ENCODE measurements around the gene CNTFR. TPM values are rescaled to one million over a fixed set of nuclear protein-coding genes. Genes with fewer than 3 reads are reported as not detected.

Gene CNTFR
- total RNA-seq, 2 experiments from 2014 or later, result not detected

DNA sequence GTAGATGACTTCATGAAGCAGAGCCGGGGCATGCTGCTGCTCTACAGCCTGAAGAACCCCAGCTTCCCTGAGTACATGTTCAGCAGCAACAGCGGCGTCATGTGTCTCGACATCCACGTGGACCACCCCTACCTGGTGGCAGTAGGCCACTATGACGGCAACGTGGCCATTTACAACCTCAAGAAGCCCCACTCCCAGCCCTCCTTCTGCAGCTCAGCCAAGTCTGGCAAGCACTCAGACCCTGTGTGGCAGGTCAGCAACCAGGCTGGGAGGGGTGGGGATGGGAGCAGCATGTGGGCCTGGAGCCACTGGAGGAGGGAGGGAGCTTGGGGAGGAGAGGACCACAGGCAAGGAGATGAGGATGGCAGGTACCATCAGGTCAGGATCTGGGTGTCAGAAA lies 82.9 kb downstream of the CNTFR start:
- POLR2A ChIA-PET, result interaction anchor here (1.2 kb wide), 1 partner anchor 49 kb away, joined by 3 read pairs; no protein-coding TSS in a partner anchor
- CTCF ChIA-PET, result interaction anchor here (1.1 to 3.2 kb wide), 5 partner anchors 40 to 103 kb away, joined by 3 to 19 read pairs (median 4); no protein-coding TSS in a partner anchor
- no peak for DNase-seq
- no peak for ATAC-seq
- no peak overlapping the region for H3K27ac Mint-ChIP-seq
- no peaks in the 10 kb centered on the region for H3K36me3 Mint-ChIP-seq (ENCODE audit: low read depth)
- peaks cover 4% of the 10 kb centered on the region for H3K27me3 Mint-ChIP-seq
- intact Hi-C loops (cut with micrococcal nuclease), result no loop called here
- TF ChIP-seq, protein P1, sequence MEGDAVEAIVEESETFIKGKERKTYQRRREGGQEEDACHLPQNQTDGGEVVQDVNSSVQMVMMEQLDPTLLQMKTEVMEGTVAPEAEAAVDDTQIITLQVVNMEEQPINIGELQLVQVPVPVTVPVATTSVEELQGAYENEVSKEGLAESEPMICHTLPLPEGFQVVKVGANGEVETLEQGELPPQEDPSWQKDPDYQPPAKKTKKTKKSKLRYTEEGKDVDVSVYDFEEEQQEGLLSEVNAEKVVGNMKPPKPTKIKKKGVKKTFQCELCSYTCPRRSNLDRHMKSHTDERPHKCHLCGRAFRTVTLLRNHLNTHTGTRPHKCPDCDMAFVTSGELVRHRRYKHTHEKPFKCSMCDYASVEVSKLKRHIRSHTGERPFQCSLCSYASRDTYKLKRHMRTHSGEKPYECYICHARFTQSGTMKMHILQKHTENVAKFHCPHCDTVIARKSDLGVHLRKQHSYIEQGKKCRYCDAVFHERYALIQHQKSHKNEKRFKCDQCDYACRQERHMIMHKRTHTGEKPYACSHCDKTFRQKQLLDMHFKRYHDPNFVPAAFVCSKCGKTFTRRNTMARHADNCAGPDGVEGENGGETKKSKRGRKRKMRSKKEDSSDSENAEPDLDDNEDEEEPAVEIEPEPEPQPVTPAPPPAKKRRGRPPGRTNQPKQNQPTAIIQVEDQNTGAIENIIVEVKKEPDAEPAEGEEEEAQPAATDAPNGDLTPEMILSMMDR (IDR thresholded peaks at IDR 0.05), result no peak
- H3K9me3 Mint-ChIP-seq, result no peaks in the 10 kb centered on the region
- H3K4me1 Mint-ChIP-seq (ENCODE audit: low read depth), result no peaks in the 10 kb centered on the region
- H3K4me3 Mint-ChIP-seq, result no peak overlapping the region

GRCh38 chr9:34505370-34506120 lies 84.0 kb downstream of the CNTFR start:
- H3K36me3 Mint-ChIP-seq (ENCODE audit: low read depth), result no peaks in the 10 kb centered on the region
- H3K9me3 Mint-ChIP-seq, result no peaks in the 10 kb centered on the region
- ATAC-seq (no peak), DNase-seq (no peak)
- intact Hi-C loops (cut with micrococcal nuclease), result no loop called here
- peaks cover 4% of the 10 kb centered on the region for H3K27me3 Mint-ChIP-seq
- CTCF ChIA-PET, result interaction anchor here (1.8 to 7.2 kb wide), 3 partner anchors 68 to 102 kb away, joined by 7 to 74 read pairs (median 19); no protein-coding TSS in a partner anchor
- POLR2A ChIA-PET, result interaction anchor here (1.2 kb wide), 1 partner anchor 50 kb away, joined by 3 read pairs; no protein-coding TSS in a partner anchor
- no peak overlapping the region for H3K27ac Mint-ChIP-seq
- H3K4me3 Mint-ChIP-seq, result no peak overlapping the region
- TF ChIP-seq, protein P1 (IDR thresholded peaks at IDR 0.05), result no peak
- no peaks in the 10 kb centered on the region for H3K4me1 Mint-ChIP-seq (ENCODE audit: low read depth)

DNA sequence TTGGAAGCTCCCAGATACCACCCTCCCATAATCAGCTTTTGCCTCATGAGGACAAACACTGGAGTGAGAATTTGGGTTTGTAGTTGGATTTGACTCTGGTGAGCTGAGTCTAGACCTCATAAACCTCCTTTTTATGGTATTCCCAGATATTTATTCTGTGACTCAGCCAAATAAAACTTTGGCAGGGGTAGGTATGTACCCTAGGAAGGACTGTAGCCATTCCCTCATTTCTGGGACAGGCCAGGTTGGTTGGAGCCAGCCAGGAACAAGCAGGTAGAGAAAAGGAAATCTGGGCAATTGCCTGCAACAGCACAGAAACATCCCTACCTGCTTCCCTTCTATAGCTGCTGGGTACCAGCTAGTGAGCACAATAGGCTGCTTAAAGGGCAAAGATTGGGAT lies 86.1 kb downstream of the CNTFR start:
- ChIA-PET POLR2A (no interaction called here), CTCF (interaction anchor here (1.5 to 10.3 kb wide), 3 partner anchors 39 to 99 kb away, joined by 3 to 90 read pairs (median 74); no protein-coding TSS in a partner anchor)
- Mint-ChIP-seq H3K27ac (no peak overlapping the region), H3K9me3 (no peaks in the 10 kb centered on the region), H3K36me3 (ENCODE audit: low read depth) (no peaks in the 10 kb centered on the region), H3K27me3 (peaks cover 4% of the 10 kb centered on the region), H3K4me3 (no peak overlapping the region), H3K4me1 (ENCODE audit: low read depth) (peaks cover 3% of the 10 kb centered on the region)
- DNase-seq (no peak), ATAC-seq (no peak)
- TF ChIP-seq, protein P1 (IDR thresholded peaks at IDR 0.05), result no peak
- intact Hi-C loops (cut with micrococcal nuclease), result no loop called here

GRCh38 chr9:34502891-34503290 lies 86.6 kb downstream of the CNTFR start:
- Mint-ChIP-seq H3K27ac (no peak overlapping the region), H3K4me3 (no peak overlapping the region), H3K27me3 (peaks cover 4% of the 10 kb centered on the region), H3K36me3 (ENCODE audit: low read depth) (no peaks in the 10 kb centered on the region), H3K9me3 (no peaks in the 10 kb centered on the region), H3K4me1 (ENCODE audit: low read depth) (peaks cover 3% of the 10 kb centered on the region)
- TF ChIP-seq, protein P1 (IDR thresholded peaks at IDR 0.05), result no peak
- ATAC-seq (no peak), DNase-seq (no peak)
- CTCF ChIA-PET, result interaction anchor here (7.2 to 10.3 kb wide), 2 partner anchors 65 to 99 kb away, joined by 74 to 90 read pairs; no protein-coding TSS in a partner anchor
- POLR2A ChIA-PET, result no interaction called here
- intact Hi-C loops (cut with micrococcal nuclease), result no loop called here

DNA sequence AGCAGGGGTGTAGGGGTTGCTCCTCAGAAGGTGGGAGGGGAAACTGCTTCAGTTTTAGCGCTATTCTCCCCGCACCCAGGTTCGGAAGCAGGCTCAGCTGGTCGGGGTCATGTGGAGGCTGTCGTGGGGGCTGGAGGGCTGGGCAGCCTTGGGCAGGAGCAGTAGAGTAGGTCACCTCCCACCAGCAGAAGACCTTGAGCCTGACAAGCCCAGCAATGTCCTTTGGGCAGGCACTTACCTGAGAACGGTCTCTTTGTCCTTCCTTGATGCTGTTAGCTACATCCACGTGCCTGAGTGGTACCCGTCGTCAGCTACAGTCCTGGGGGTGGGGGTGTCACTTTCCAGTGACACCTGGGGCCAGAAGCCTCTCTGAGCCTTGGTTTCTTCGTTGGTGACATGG lies 87.1 kb downstream of the CNTFR start:
- H3K36me3 Mint-ChIP-seq (ENCODE audit: low read depth), result no peaks in the 10 kb centered on the region
- H3K27me3 Mint-ChIP-seq, result peaks cover 5% of the 10 kb centered on the region
- intact Hi-C loops (cut with micrococcal nuclease), result no loop called here
- H3K9me3 Mint-ChIP-seq, result no peaks in the 10 kb centered on the region
- H3K27ac Mint-ChIP-seq, result no peak overlapping the region
- H3K4me3 Mint-ChIP-seq, result no peak overlapping the region
- CTCF ChIA-PET, result interaction anchor here (1.3 to 10.3 kb wide), 6 partner anchors 45 to 98 kb away, joined by 5 to 90 read pairs (median 18); no protein-coding TSS in a partner anchor
- ATAC-seq, result no peak
- TF ChIP-seq, protein P1 (IDR thresholded peaks at IDR 0.05), result no peak
- H3K4me1 Mint-ChIP-seq (ENCODE audit: low read depth), result peaks cover 3% of the 10 kb centered on the region
- no peak for DNase-seq
- POLR2A ChIA-PET, result no interaction called here
